DMS79 (cell line): ENCODE measurements around the gene CCDC88B.

Experiments
- DNase-seq: peaks from one replicate; lab custom pipeline; 2025; lab: John Stamatoyannopoulos, UW

CCDC88B gene

DNA sequence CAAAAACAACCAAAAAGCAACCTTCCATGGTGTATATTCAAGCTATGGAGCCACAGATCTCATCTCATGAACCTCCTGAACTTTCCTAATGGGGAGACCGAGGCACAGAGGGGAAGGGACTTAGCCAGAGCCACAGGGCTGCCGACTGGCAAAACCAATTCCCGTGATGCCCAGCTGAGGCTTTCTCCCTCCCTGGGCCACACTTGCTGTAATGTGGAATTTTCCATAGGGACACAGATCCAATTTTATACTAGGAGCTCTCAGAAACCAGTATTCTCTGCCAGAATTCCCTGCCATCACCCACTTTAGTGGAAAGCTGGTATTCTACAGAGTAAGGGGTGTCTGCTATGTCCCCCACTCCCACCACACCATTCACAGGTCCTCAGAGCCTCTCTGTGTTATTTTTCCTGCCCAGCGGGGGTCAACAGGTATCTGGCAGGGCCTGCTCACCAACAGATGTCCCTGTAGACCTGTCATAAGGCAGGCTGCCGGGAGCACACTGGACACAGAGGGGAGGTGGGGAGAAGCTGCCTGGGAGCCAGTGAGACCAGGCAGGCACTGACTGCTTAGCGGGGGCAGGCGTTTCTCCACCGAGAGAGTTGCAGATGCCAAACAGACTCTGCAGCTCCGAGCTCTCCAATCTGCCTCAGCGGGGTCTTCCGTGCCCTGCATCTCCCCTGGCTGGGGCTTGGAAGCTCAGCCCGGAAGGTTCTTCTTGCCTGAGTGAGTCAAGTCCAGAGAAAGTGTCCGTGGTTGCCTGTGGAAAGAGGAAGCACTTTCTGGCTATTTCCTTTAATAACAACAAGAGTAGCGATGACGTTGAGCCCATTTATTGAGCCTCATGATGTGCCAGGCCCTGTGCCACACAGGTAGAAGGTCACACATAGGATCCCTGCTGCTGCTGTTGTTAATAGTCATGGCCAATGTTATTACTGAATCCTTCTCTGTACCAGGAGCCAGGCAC lies 45.3 kb downstream of the CCDC88B start:
- DNase-seq, result no peak

DNA sequence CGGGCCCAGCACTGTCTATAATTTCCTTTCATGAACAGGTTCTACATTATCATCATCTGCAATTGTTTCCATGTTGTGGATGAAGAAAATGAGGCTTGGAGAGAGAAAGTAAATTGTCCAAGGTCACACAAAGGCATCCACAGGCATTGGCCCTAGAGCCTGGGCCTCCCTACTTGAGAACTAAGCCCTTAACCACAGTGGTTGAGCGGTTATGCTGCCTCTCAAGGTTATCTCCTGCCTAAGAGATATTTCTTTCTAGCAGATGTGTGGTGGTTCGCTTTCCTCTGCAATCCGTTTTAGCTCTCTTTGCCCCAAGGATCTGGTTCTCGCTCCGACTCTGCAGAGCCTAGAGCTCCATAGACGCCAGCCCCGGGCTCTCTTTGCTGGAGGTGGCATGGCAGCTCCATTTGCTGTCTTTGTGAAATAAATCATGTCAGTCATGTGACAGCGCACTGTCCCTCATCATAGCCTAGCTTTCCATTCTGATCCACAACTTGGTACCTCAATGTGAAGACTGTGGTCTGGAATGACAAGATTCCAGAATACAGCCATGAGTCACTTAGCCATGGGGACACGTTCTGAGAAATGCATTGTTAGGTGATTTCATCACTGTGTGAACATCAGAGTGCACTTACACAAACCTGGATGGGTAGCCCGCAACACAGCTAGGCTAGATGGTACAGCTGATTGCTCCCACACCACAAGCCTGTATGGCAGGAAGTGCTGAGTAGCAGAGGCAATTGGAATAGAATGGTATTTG lies 46.1 kb downstream of the CCDC88B start:
- no peak for DNase-seq

DNA sequence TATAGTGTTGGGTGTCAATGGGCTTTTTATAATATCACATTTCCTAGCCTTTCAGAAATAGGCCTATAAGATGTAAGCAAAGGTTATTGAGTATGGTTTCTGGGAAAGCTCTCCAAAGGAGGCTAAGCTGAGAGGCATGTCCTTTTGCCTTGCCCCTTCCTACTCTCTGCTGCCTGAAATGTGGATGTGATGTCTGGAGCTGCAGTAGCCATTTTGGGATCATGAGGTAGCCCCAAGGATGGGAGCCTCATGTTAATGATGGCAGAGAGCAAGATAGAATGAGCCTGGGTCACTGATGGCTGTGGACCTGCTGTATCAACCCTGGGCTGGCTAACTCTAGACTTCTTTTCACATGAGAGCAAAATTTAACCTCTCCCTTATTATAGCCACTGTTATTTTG lies 47.9 kb downstream of the CCDC88B start:
- no peak for DNase-seq

DNA sequence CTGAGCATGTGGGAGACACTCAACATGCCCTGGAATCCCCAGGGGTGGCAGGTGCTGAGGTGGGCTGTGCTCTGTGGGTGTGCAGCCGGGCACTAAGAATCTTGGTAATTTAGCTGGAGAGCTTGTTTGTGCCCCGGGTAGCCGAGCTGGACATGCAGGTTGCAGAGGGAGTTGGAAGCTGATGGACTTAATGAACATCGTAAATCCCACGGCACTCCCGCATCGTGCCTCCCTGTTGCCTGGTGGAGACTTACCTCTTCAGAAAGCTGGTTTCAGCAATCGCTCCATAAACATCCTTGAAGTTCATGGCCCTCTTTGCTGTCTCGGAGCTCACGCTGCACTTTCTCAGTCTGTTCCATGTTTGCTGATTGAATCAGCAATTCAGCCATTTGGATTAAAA lies 48.9 kb downstream of the CCDC88B start:
- DNase-seq, result no peak

DNA sequence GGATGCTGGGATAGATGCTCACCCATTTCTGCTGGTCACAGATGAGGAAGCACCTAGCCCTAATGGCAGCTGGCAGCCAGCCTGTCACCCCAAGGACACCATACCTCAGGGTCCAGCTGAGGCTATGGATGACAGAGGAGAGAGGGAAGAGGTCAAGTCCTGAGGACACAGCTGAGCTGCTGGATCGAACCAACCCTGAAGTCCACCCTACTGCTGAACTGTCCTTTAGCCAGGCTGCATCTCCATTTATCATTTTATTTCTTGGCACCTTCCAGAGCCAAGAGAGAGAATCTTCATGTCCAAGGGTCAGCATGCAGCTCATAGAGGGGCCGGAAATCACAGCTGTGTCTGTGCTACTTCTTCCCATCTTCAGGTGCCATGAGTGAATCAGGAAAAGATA lies 49.8 kb downstream of the CCDC88B start:
- DNase-seq, result no peak

DNA sequence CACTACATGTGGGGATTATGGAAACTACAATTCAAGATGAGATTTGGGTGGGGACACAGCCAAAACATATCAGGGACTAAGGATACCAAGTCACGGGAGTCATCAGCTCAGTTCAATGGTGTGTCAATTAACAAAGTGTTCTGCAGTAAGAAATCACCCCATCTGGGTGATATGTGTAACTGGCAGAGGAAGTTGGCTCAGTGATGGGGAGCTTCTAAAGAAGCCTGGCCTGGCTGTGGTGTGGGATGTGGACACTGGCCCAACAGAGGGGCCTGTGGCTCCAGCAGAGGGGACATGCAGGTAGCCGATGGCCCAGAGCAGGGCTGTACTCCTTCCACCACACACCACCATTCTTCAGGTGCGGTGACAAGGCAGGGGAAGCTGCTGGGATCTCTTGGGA lies 50.6 kb downstream of the CCDC88B start:
- no peak for DNase-seq

DNA sequence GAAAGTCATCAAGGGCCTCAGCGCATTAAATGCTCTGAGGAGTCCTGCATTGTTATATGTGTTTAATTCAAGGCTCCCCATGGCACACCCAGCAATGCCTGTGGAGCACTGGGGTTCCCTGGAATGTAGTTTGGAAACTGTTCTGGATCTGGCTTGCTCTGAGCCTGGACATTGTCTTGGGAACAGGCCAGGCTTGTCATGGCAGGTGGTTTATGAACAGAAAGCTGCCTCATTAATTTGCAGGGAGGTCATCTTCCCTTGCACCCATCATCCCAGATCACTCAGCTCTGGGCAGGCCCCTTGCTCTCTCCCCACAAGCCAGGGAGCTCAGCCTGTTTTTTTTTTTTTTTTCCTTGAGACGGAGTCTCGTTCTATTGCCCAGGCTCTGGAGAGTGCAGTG lies 51.8 kb downstream of the CCDC88B start:
- DNase-seq, result no peak

DNA sequence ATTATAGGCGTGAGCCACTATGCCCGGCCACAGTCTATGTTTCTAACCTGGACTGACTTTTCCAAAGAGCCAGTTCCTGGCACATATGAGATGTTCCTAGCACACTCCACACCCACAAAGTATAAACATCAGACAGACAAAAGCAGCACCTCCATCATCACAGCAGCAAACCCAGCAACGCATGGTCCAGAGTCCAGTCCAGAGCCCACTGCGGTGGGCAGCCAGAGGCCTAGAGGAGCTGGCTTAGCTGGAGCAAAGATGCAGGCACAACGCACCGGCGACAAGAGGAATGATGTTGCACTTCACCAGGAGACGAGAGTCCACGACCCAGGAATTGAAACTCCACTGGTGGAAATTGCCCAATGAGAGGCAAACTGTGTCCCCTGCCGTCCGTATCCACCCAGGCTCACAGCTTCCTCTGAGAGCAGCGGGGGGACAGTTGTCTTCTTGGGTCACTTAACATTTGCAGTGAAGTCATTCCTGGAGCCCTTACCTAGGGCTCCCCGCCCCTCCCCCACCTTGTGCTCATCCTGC lies 55.6 kb downstream of the CCDC88B start:
- no peak for DNase-seq

DNA sequence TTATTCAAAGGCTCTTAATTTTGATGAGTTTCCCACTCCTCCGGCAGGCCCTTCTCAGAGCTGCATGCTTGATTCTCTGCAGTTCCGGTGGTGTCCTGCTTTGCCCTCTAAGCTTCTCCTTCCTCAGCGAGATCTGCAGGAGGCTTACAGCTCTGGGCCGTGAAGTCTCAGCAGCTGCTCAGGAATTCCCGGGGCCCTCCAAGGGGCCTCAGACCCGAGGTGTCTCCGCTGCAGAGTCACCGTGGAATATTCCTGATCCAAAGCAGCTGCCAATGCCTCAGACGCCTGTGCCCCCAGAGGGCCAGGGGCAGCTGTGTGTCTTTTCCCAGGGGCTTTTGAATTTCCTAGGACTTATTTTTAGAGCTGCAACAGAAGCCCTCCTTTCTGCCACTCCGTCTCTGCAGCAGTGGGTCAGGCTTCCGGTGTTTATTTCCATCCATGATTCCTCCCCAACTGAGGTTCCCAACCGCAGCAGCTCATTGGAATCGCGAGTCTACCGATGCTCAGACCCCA lies 56.1 kb downstream of the CCDC88B start:
- DNase-seq, result no peak

DNA sequence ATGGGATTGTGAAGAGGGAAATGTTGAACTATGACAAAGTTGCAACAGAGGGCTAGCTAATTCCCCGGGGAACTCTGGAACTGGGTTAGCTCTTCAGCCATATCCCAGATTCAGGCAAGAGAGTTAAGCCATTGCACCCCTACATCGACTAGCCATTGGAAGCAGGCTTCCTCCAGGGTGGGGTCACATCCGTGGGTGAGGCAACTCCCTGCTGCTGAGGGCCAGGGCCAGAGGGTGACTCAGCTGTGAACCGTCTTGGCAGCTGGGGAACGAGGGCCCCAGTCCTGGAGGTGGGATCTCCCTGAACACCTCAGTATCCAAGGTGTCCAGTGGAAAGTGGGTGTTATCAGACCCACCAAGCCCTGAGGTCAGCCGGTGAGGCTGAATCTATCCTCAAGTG lies 60.1 kb downstream of the CCDC88B start:
- DNase-seq, result no peak

DNA sequence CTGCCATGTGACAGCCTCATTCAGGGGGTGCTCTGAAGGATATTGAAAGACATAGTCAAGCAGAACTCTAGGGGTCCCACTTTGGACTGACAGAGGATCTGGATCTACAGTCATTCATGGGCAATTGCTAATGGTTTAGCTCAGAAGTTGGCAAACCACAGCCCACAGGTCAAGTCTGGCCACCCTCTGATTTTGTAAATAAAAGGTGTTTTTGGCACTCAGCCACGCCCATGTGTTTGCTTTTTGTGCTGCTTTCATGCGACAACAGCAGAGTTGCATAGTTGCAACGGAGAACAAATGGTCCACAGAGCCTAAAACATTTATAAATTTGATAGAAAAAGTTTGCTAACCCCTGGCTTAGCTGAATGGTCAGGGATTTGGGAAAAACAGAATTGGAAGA lies 60.7 kb downstream of the CCDC88B start:
- no peak for DNase-seq

DNA sequence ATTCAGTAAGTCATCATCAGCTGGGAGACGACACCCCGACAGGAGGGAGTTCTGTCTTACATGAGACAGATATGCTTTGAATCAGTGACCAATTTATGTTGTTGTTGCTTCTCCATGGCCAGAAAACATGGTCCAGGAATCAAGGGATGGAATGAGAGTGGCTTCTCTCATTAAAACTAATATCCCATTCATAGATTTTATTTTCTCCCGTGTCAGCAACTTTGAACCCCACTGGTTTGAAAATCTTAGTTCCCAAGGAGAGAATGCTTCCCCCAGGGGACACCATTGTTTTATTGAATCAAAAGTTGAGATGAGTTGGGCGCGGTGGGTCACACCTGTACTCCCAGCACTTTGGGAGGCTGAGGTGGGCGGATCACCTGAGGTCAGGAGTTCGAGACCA lies 61.8 kb downstream of the CCDC88B start:
- no peak for DNase-seq

DNA sequence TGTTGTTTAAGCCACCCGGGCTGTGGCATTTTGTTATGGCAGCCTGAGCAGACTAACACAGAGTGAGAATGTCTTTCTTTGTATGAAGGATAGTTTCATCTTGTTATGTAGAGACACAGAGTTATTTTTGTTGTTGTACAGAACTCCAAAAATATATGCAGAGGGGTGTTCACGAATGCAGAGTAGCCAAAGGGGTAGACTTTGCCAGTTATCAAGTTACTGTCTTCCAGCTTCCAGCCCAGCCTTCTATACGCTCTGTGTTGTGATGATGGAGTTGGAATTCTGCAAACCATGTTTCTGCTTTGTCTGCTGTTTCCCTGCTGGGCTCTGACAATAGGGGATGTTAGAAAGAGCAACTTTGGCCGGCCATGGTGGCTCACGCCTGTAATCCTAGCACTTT lies 63.1 kb downstream of the CCDC88B start:
- no peak for DNase-seq

DNA sequence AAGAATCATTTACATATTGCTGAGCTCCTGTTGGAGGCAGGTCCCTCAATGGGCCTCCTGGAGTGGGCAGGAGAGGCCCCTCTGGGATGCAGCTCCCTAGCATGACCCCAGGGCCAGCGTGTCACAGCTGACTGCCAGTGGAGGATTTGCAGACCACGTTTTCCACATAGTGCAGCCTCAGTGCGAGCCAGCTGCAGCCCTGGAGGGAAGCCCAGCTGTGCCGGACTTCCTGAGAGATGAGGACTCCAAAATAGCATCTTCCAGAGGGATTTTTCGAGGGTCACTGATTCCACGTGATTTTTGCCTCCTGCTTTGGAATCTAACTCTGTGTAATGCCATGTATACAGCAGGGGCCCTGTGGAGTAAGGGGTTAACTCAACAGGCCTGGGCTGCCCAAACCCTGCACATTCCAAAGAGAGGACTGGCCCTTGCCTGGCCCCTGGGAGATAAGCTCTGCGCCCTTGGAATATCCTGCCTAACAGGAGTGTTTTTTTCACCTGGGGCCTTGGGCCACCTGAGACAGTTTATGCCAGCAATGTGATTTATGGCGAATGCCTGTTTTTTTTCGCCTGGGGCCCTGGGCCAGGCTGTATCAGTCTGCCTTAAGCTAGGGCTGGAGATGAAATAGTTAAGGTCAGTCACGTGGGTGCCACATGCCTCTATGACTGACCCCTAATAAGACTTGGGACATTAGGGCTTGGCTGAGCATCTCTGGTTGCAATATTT lies 66.4 kb downstream of the CCDC88B start:
- DNase-seq, result no peak
